Body of pancreas (tissue), 4 donors: ENCODE data around the gene PTPRT. TPM values are rescaled to one million over a fixed set of nuclear protein-coding genes. Genes with fewer than 3 reads are reported as not detected.
A peak's percentile ranks its signal among the peaks of the same experiment; 100 is the strongest.

Experiments
- ATAC-seq: fragments of 150-250 bp; one replicate; pipeline ENCODE4 v1.9.1; 2016
- DNase-seq, 4 donors: peaks; one replicate each; pipeline ENCODE4 v3.0.0-alpha.2; 2019
- H3K27ac ChIP-seq, 4 donors: fragments of 200-600 bp; sonication (generic); 1 replicate in 3 of 4; 2 replicates in 1 of 4; pipeline versions ENCODE4 v1.5.1 to v1.6.1; 2016 to 2019; ENCODE audit warnings: mild to moderate bottlenecking in 1 of 4, mixed read lengths in 1 of 4, moderate library complexity in 1 of 4
- H3K27me3 ChIP-seq, 2 donors: fragments of 200-600 bp; sonication (generic); one replicate each; pipeline ENCODE4 v1.6.0; 2016; ENCODE audit warnings: mild to moderate bottlenecking in 1 of 2
- H3K36me3 ChIP-seq, 2 donors: fragments of 200-600 bp; sonication (generic); replicated peaks in 1 of 2; 2 replicates each; pipeline ENCODE4 v1.5.1; 2016; ENCODE audit warnings: low read depth in 2 of 2; ENCODE audit not compliant: insufficient read depth in 1 of 2
- H3K4me1 ChIP-seq: fragments of 200-600 bp; sonication (generic); one replicate; pipeline ENCODE4 v1.6.0; 2016
- H3K4me3 ChIP-seq, 2 donors: fragments of 200-600 bp; sonication (generic); 1 replicate in 1 of 2; 2 replicates in 1 of 2; pipeline ENCODE4 v1.5.1; 2016 to 2019
- H3K9me3 ChIP-seq, 3 donors: fragments of 200-600 bp; sonication (generic); 1 replicate in 2 of 3; 2 replicates in 1 of 3; pipeline ENCODE4 v1.5.1; 2016
- POLR2A ChIP-seq, 3 donors: fragments of 450-650 bp; IDR thresholded peaks; one replicate each; pipeline ENCODE4 v1.6.1; 2016; ENCODE audit warnings: antibody characterized with exemption in 3 of 3, mild to moderate bottlenecking in 2 of 3
- WGBS, 2 donors: methylation state at CpG; one replicate each; pipeline ENCODE4 v1.1.5; 2017; 5-methylcytosine and 5-hydroxymethylcytosine counted together
- intact Hi-C: fragments of 100-400 bp; cut with DNase I; formaldehyde crosslinking; loops from one replicate; pipeline ENCODE4 v1.15.1; 2023
- total RNA-seq, 2 donors: library from RNA; depleted of rRNA; stranded (reverse); fragments of >200 nt; gene quantifications; one replicate each; pipeline ENCODE4 v1.1.0, GENCODE V29; 2016
- TF ChIP-seq, protein P1 (sequence below), 7 experiments: fragments of 450-650 bp in 4 of 7; fragments of 200-600 bp in 3 of 7; sonication (generic) in 3 of 7; IDR thresholded peaks; one replicate each; pipeline ENCODE4 v1.5.1; 2016 to 2019; ENCODE audit warnings: antibody characterized with exemption in 7 of 7

Gene PTPRT
- total RNA-seq, 2 donors from 2014 or later, result 0.33 to 1.0 TPM

- Histone ChIP-seq H3K36me3 (no peaks in the 10 kb centered on the region), H3K4me1 (peaks cover 49% of the 10 kb centered on the region), H3K27ac (no peak overlapping the region), H3K4me3 (no peak overlapping the region), H3K27me3 (no peaks in the 10 kb centered on the region), H3K9me3 (no peaks in the 10 kb centered on the region)
- no peak for TF ChIP-seq POLR2A (IDR thresholded peaks at IDR 0.05)
- DNase-seq, result no peak
- WGBS, 2 donors, result 74 to 78% methylated on average over 2 of the region's 2 CpGs
- intact Hi-C loops, result no loop called here
- no peak for ATAC-seq
These were observed 600.9 kb downstream of the PTPRT start for GRCh38 chr20:42588847-42589246.

DNA sequence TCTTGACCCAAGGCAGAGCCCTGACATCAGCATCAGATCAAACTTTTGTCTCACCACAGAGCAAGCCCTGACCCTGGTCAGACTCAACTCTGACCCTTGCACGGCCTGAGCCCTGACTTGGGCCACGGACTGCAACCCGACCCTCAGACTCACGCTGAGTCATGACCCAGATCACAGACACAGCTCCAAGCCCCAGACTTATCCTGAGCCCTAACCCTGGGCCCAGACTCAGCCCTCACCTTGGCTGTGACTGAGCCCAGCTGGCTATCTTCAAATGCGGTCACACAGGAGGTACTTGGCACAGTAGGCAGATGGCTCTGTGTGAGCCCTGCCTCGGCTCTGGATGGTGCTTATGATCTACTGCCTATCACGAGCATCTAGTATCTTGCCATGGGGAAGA is 602.3 kb downstream of the PTPRT start:
- Histone ChIP-seq H3K27me3 (no peaks in the 10 kb centered on the region), H3K9me3 (no peaks in the 10 kb centered on the region), H3K4me1 (peaks cover 41% of the 10 kb centered on the region), H3K36me3 (no peaks in the 10 kb centered on the region), H3K4me3 (no peak overlapping the region), H3K27ac (peak overlapping the region in 3 of 4 donors; percentile 18 to 44 (median 18))
- ATAC-seq (peak; percentile 95), DNase-seq (peak; percentile 76 to 84 (median 82))
- no peak for TF ChIP-seq POLR2A (IDR thresholded peaks at IDR 0.05)
- TF ChIP-seq, protein P1, sequence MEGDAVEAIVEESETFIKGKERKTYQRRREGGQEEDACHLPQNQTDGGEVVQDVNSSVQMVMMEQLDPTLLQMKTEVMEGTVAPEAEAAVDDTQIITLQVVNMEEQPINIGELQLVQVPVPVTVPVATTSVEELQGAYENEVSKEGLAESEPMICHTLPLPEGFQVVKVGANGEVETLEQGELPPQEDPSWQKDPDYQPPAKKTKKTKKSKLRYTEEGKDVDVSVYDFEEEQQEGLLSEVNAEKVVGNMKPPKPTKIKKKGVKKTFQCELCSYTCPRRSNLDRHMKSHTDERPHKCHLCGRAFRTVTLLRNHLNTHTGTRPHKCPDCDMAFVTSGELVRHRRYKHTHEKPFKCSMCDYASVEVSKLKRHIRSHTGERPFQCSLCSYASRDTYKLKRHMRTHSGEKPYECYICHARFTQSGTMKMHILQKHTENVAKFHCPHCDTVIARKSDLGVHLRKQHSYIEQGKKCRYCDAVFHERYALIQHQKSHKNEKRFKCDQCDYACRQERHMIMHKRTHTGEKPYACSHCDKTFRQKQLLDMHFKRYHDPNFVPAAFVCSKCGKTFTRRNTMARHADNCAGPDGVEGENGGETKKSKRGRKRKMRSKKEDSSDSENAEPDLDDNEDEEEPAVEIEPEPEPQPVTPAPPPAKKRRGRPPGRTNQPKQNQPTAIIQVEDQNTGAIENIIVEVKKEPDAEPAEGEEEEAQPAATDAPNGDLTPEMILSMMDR (IDR thresholded peaks at IDR 0.05), result no peak
- intact Hi-C loops, result no loop called here
- 25 to 41% methylated on average over 4 to 7 of the region's 7 CpGs for WGBS, 2 donors

DNA sequence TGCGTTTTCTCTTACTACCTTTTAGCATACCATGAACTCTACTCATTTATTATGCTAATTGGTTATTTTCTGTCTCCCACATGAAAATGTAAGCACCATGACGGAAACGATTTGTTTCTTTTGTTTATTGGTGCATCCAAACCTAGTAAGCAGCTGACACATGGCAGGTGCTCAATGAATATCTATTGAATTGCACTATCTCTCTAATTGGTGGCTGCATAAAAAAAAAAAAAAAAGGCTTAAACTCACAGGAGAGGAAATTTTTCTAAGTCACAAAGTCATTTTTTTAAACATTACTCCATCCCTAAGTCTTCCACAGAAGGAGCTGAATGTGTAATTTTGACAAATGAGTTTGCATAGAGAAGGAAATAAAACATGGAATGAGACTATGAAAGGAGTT is 608.4 kb downstream of the PTPRT start:
- TF ChIP-seq, protein P1 (IDR thresholded peaks at IDR 0.05), result no peak
- TF ChIP-seq POLR2A (IDR thresholded peaks at IDR 0.05), result no peak
- intact Hi-C loops, result no loop called here

GRCh38 chr20:42576167-42576566 is 613.5 kb downstream of the PTPRT start:
- H3K4me1 ChIP-seq, result peaks cover 65% of the 10 kb centered on the region
- no peaks in the 10 kb centered on the region for H3K27me3 ChIP-seq
- no peak overlapping the region for H3K27ac ChIP-seq
- WGBS, 2 donors, result 52 to 53% methylated on average over 7 of the region's 7 CpGs
- H3K36me3 ChIP-seq, result no peaks in the 10 kb centered on the region
- DNase-seq (no peak), ATAC-seq (no peak)
- H3K9me3 ChIP-seq, result no peaks in the 10 kb centered on the region
- TF ChIP-seq, protein P1 (IDR thresholded peaks at IDR 0.05), result no peak
- TF ChIP-seq POLR2A (IDR thresholded peaks at IDR 0.05), result no peak
- intact Hi-C loops, result no loop called here
- H3K4me3 ChIP-seq, result no peak overlapping the region

More for the DNA sequence above, 608.4 kb downstream of the PTPRT start:
- Histone ChIP-seq H3K4me1 (peaks cover 23% of the 10 kb centered on the region), H3K9me3 (no peaks in the 10 kb centered on the region), H3K27ac (no peak overlapping the region), H3K36me3 (no peaks in the 10 kb centered on the region), H3K4me3 (no peak overlapping the region), H3K27me3 (no peaks in the 10 kb centered on the region)
- 67 to 79% methylated on average over 3 of the region's 3 CpGs for WGBS, 2 donors
- DNase-seq (no peak), ATAC-seq (no peak)

DNA sequence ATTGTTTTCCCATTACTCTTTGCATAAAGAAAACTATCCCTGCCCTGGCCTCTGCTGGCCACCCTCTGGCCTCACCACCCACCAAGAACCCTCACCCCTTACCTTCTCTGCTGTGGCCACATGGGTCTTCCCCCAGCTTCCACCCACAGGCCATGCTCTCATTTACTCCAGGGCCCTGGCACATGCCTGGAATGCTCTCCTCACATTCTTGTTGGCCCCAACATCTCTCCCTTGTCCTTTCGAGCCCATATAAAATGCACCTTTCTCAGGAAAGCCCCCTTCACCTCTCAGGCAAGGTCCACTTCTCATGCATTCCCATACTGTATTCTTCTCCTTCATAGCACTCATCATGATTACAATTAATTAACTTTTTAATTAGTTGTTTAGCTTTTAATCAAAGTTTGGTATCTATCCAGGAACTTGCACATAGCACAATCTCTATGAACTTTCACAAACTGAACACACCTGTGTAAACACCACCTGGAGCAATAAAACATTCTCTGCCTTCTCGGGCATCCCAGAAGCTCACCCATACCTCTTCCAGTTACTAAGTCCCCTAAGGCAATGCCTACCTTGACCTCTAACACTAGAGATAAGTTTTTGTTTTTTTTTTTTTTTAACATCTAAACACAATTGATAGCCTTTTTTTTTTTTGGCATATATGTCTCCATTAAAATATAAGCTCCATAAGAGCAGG is 617.2 kb downstream of the PTPRT start:
- Histone ChIP-seq H3K27ac (peak overlapping the region in 2 of 4 donors; percentile 59 to 60), H3K36me3 (no peaks in the 10 kb centered on the region), H3K4me1 (peaks cover 52% of the 10 kb centered on the region), H3K4me3 (no peak overlapping the region), H3K27me3 (no peaks in the 10 kb centered on the region), H3K9me3 (no peaks in the 10 kb centered on the region)
- ATAC-seq, result peak; percentile 87
- DNase-seq, result peak; percentile 41 to 55 (median 44)
- no peak for TF ChIP-seq POLR2A (IDR thresholded peaks at IDR 0.05)
- TF ChIP-seq, protein P1 (IDR thresholded peaks at IDR 0.05), result no peak
- intact Hi-C loops, result no loop called here
- 29% methylated on average over 2 of the region's 2 CpGs for WGBS, 2 donors
